ENCODE results near the gene HNRNPLL. TPM values are rescaled to one million over a fixed set of nuclear protein-coding genes. Genes with fewer than 3 reads are reported as not detected.
"Not testable (repeated sequence)": the region's sequence is repeated elsewhere in the genome, so short reads cannot be mapped to it uniquely, and the experiment has no call there.

Gene HNRNPLL
- total RNA-seq, 4 donors from 2014 or later: 20.0 to 42.9 (median 21.9) TPM

- DNase-seq (no peak), ATAC-seq (no peak)
- Histone ChIP-seq H3K27ac (no peak overlapping the region), H3K36me3 (no peaks in the 10 kb centered on the region), H3K27me3 (no peaks in the 10 kb centered on the region), H3K9me3 (no peaks in the 10 kb centered on the region), H3K4me3 (no peak overlapping the region), H3K4me1 (no peaks in the 10 kb centered on the region)
- intact Hi-C loops (cut with DNase I; ENCODE audit: low total_unique reads) (no loop called here), in situ Hi-C loops (cut with MboI; ENCODE audit: low sequenced_read_pairs in 4 of 4) (no loop called here)
- no peak for TF ChIP-seq CTCF (IDR thresholded peaks at IDR 0.05 in 4 of 5, conservative IDR thresholded peaks at IDR 0.05 in 1 of 5)
- no peak for TF ChIP-seq POLR2A (IDR thresholded peaks at IDR 0.05)
These were observed 11.1 kb upstream of the HNRNPLL start for GRCh38 chr2:38613849-38614213.

- Histone ChIP-seq H3K27me3 (no peaks in the 10 kb centered on the region), H3K4me1 (no peaks in the 10 kb centered on the region), H3K36me3 (no peaks in the 10 kb centered on the region), H3K9me3 (no peaks in the 10 kb centered on the region), H3K4me3 (no peak overlapping the region), H3K27ac (no peak overlapping the region)
- DNase-seq: no peak
- ATAC-seq: no peak
- in situ Hi-C loops (cut with MboI; ENCODE audit: low sequenced_read_pairs in 4 of 4): no loop called here
- TF ChIP-seq POLR2A (IDR thresholded peaks at IDR 0.05) (no peak), CTCF (IDR thresholded peaks at IDR 0.05 in 4 of 5, conservative IDR thresholded peaks at IDR 0.05 in 1 of 5) (no peak)
- intact Hi-C loops (cut with DNase I; ENCODE audit: low total_unique reads): no loop called here
These were observed 10.6 kb upstream of the HNRNPLL start for GRCh38 chr2:38613126-38613848.

- Histone ChIP-seq H3K4me1 (no peaks in the 10 kb centered on the region), H3K9me3 (no peaks in the 10 kb centered on the region), H3K27me3 (no peaks in the 10 kb centered on the region), H3K36me3 (no peaks in the 10 kb centered on the region), H3K4me3 (no peak overlapping the region), H3K27ac (no peak overlapping the region)
- TF ChIP-seq CTCF (IDR thresholded peaks at IDR 0.05 in 4 of 5, conservative IDR thresholded peaks at IDR 0.05 in 1 of 5) (no peak), POLR2A (IDR thresholded peaks at IDR 0.05) (no peak)
- DNase-seq (no peak), ATAC-seq (no peak)
- intact Hi-C loops (cut with DNase I; ENCODE audit: low total_unique reads): no loop called here
- in situ Hi-C loops (cut with MboI; ENCODE audit: low sequenced_read_pairs in 4 of 4): no loop called here
These were observed 8.4 kb upstream of the HNRNPLL start for GRCh38 chr2:38610851-38611801.

GRCh38 chr2:38609246-38609645 lies 6.5 kb upstream of the HNRNPLL start:
- intact Hi-C loops (cut with DNase I; ENCODE audit: low total_unique reads); DNase-seq: not testable (repeated sequence)

GRCh38 chr2:38608755-38609154 lies 6.0 kb upstream of the HNRNPLL start:
- no peak for ATAC-seq
- H3K27ac ChIP-seq: no peak overlapping the region
- no peak for DNase-seq
- intact Hi-C loops (cut with DNase I; ENCODE audit: low total_unique reads): no loop called here
- H3K9me3 ChIP-seq: no peaks in the 10 kb centered on the region
- TF ChIP-seq POLR2A (IDR thresholded peaks at IDR 0.05): no peak
- TF ChIP-seq CTCF (IDR thresholded peaks at IDR 0.05 in 4 of 5, conservative IDR thresholded peaks at IDR 0.05 in 1 of 5): no peak
- H3K27me3 ChIP-seq: no peaks in the 10 kb centered on the region
- peaks cover 0 to under 1% of the 10 kb centered on the region in 2 donors for H3K4me1 ChIP-seq
- no peaks in the 10 kb centered on the region for H3K36me3 ChIP-seq
- in situ Hi-C loops (cut with MboI; ENCODE audit: low sequenced_read_pairs in 4 of 4): loop anchor here in 2 of 4 donors (10.0 kb wide), 1 partner anchor 56 kb away; the partner anchor contains the start of gene GALM (in 2 of the 2)
- H3K4me3 ChIP-seq: no peak overlapping the region

More at GRCh38 chr2:38609246-38609645, 6.5 kb upstream of the HNRNPLL start:
- ATAC-seq, H3K27me3 ChIP-seq, H3K9me3 ChIP-seq, H3K4me1 ChIP-seq, H3K4me3 ChIP-seq, H3K36me3 ChIP-seq, H3K27ac ChIP-seq: not testable (repeated sequence)
- in situ Hi-C loops (cut with MboI; ENCODE audit: low sequenced_read_pairs in 4 of 4): loop anchor here in 2 of 4 donors (10.0 kb wide), 1 partner anchor 56 kb away; the partner anchor contains the start of gene GALM (in 2 of the 2)
